CD4-positive, alpha-beta T cell treated with Interferon gamma for 1 hour (primary cell): Measurements from ENCODE around the gene TECPR2.
"Not testable (repeated sequence)": the region's sequence is repeated elsewhere in the genome, so short reads cannot be mapped to it uniquely, and the experiment has no call there.

ENCODE experiments used
- DNase-seq: peaks from one replicate; pipeline ENCODE4 v3.0.0-alpha.2; 2020

TECPR2 gene

DNA sequence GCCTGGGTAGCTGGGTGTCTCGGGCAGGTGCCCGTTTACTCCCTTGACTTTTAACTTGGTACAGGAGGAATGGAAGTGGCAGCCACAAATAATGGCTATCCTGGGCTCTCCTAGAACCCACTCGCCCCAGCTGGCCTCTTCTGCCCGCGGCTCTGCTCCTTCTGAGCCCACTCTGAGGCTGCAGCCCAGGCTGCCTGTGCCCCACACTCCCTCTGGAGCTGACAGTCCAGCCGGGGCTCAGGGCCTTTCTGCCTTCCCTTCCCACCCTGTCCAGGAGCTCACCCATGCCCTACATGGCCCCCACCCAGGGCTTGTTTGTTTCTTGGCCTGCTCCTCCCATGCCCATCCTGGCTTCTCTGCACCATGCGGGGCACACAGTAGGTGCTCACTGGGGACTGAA is 27.6 kb upstream of the TECPR2 start:
- no peak for DNase-seq

DNA sequence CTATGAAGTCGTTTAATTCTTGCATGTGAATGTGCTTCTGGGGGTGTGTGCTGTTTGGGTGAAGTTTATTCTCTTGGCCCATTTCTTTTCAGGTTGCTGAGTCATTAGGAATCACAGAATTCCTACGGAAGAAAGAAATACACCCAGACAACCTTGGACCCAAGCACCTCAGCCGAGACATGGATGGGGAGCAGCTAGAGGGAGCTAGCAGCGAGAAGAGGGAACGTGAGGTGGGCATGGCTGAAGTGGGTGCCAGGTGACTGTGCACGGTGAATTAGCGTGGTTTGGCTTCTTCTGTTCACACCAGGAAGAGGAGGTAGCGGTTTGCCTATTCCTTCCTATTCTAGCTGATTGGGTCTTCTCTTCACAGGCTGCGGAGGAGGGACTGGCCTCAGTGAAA is 24.0 kb upstream of the TECPR2 start:
- DNase-seq = no peak

DNA sequence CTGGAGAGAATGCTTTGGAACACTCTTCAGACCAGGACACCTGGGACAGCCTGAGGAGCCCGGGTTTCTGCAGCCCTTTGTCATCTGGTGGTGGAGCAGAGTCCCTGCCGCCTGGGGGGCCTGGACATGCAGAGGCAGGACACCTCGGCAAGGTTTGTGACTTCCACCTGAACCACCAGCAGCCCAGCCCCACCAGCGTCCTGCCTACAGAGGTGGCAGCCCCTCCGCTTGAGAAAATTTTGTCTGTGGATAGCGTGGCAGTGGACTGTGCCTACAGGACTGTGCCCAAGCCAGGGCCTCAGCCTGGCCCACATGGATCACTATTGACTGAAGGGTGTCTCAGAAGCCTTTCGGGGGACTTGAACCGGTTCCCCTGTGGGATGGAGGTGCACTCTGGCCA is 21.2 kb upstream of the TECPR2 start:
- no peak for DNase-seq

DNA sequence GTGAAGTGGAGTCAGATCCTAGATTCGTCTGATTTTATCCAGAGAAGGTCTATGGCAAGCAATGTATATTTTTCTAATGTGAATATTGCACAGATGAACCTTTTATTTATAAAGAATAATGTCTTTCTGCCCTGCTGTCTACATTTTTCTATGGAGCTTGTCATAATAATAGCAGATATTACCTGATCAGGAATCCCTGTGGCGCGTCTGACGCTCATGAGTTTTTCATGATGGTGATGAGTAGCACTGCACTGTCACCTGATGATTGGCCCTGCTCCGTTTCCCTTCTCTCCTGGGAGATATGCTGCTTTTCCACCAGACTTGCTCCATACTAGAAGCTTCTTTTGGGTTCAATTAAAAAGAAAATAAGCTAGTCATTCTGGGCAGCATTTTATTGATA is 20.5 kb upstream of the TECPR2 start:
- no peak for DNase-seq

DNA sequence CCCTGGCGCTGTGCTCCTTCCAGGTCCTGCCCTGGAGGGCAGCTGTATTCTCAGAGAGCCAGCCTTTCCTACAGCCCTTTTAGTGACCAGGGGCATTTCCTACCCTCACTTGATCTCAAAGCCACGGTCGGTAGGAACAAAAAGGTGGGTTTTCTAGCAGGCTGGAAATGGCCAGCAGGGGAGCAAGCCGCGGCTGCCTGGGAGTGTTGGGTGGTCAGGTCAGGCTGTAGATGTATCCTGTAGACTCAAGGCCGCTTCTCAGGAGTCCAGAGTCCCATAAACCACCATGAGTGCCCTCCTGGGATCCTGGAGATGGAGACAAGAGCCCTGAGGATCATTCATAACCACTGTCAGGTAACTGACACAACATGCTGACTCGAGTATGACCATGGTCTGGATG is 18.7 kb upstream of the TECPR2 start:
- DNase-seq = no peak

DNA sequence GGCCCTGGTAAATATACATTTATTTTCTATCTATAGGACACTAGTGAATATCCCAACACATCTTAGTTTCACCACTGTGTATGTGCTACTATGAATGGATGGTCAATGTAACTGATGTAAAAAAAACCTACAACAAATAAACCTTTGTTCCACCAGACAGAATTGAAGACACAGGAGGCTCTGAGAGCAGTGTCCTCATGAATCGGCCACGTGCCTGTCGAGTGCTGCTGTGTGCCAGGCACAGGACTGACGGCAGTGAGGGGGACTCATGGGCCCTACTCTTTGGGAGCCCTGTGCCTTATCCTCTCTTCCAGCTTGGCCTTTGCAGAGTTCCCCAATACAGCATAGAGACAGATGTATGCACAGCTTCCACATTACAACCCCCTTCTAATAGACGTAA is 18.3 kb upstream of the TECPR2 start:
- no peak for DNase-seq

DNA sequence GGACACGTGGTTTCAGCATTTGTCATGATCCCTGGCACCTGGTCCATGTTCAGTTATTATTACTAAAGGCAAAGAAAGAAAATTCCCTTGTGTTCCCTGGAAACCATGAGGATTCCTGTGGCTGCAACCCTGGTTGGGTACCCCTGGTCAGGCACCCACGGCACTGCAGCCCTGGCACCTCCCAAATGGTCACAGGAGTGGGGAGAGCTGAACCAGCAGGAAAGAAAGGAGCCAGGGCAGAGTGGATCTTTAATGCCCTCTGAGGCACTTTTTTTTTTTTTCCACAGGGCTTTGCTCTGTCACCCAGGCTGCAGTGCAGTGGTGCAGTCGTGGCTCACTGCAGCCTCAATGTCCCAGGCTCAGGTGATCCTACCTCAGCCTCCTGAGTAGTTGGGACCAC is 17.5 kb upstream of the TECPR2 start:
- no peak for DNase-seq

DNA sequence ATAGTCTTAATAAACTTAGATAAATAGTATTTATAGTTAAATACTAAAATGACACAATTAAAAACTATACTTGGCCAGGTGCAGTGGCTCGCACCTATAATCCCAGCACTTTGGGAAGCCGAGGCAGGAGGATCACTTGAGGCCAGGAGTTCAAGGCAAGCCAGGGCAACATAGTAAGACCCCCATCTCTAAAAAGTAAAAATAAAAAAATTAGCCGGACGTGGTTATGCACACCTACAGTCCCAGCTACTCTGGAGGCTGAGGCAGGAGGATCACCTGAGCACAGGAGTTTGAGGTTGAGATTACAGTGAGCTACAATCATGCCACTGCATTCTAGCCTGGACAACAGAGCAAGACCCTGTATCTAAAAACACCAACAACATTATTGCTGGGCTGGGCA is 16.1 kb upstream of the TECPR2 start:
- DNase-seq = no peak

DNA sequence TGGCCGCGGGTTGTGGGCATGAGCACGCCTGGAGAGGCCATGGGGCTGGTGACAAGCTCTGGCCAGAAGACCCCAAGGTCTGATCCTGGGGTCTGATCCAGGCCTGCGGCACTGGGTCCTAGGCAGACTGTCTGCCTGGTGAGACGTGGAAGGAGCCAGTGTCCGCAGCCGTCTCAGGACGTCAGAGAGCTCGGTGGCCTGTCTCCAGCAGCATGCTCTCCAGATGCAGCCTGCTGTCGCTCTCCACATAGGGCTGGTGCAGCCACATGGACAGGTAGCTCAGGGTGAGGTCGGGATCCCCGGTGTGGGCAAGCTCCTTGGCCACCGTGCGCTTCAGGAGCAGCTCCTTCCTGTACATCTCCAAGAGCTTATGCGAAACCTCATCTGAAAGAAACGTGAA is 14.4 kb upstream of the TECPR2 start:
- DNase-seq = no peak

DNA sequence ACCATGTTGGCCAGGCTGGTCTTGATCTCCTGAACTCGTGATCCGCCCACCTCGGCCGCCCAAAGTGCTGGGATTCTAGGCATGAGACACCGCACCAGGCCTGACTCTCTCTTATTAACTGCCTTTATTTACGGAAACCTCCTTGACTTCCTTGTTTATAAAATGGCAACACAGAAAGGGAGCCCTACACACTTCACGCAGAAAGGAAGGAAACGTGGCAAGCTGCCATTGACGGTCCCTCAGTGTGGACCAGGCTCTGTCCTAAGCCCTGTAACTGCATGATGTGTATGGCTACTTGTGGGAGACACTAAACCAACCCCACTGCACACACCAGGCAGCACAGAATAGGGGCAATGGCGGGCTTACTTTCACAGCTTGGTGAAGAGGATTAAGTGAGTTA is 11.7 kb upstream of the TECPR2 start:
- no peak for DNase-seq

DNA sequence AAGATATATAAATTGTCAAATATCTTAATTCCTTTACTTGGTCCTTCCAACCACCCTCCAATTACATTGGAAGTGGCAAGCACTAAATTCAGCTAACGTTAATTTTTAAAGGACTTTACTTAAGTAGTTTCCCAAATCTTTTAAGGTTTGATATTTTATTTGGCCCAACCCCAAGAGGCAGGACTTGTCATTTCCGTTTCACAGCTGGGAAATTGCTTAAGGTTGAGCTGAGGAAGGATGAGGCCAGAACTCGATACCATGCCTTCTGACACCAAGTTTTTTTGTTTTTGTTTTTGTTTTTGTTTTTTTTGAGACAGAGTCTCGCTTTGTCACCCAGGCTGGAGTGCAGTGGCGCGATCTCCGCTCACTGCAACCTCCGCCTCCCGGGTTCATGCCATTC is 11.1 kb upstream of the TECPR2 start:
- not testable (repeated sequence) for DNase-seq

DNA sequence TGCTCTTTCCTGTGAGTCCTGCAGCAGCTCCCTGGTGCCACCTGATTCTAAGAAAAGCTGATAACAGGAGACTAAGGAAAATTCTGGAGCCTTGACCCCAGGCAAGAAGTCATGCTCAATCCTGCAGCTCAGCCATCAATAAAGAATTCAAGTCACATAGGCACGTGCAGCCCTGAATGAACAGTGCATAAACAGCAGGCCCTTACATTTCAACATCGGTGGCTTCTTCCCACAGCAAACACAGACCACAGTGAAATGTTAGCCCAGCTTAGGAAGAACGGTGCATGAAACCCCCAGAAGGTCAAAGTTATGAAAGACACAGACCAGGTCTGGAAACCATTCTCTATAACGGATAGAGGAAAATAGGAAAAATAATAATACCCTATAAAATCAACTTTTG is 10.5 kb upstream of the TECPR2 start:
- no peak for DNase-seq

DNA sequence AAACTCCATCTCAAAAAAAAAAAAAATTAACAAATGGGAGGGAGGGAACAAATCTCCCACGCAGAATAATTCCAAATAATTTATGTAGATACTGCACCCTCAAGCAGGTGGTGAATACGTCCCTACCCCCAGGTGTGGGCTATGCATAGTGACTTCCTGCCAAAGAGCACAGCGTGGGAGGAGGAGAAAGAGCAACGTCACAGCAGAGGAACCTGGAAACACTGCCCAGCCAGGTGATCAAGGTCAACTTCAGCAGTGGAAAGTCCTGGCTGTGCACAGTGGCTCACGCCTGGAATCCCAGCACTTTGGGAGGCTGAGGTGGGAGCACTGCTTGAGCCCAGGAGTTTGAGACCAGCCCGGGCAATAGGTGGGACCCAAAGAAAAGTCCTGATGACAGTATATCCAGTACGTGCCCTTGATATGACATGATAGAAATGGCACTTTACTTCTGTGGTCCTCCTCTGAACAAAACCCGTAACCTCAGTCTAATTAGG is 9.6 kb upstream of the TECPR2 start:
- no peak for DNase-seq

DNA sequence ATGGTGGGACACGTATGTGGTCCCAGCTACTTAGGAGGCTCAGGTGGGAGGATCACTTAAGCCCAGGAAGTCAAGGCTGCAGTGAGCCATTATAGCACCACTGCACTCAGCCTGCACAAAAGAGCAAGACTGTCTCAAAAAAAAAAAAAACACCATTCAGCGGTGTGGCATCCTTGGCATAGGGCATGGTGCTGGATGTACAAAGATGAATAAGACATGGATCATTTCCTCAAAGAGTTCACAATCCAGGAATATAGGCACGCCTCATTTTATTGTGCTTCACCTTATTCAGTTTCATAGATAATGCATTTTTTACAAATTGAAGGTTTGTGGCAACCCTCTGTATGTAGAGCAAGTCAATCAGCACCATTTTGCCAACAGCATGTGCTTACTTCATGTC is 6.5 kb upstream of the TECPR2 start:
- DNase-seq = no peak

DNA sequence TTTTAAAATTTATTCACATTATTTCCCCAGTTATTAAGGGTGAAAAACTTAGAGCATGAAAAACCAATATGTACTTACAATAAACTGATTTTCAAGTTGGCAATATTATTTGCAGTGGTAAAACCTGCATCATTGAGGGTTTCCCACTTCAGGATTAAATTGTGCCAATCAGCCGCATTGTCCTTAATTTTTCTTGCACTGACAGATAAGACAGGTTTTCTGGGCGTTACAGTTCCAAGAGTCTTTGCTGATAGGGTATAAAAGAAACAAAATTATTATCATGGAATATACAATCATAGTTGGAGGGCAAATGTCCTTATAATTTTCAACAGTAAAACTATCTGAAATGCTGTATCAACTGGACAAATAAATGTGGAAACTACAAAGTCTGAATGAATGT is 3.4 kb upstream of the TECPR2 start:
- no peak for DNase-seq

DNA sequence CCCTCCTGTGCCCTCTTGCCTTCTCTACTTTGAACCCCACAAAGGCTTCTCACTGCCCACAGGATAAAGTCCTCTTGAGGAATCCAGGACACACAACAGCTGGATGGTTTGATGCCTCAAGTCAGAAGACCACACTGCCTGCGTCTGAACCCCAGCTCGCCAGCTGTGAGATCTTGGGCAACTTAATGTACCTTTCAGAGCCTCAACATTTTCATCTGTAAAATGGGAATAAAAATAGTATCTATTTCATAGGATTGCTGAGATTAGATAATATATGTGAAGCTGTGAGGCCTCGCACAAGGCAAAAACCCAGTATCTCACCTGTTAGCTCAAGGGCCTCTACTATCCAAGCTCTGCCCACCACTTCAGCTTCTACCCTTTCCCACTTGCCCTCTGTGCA is 2.4 kb upstream of the TECPR2 start:
- DNase-seq = no peak

DNA sequence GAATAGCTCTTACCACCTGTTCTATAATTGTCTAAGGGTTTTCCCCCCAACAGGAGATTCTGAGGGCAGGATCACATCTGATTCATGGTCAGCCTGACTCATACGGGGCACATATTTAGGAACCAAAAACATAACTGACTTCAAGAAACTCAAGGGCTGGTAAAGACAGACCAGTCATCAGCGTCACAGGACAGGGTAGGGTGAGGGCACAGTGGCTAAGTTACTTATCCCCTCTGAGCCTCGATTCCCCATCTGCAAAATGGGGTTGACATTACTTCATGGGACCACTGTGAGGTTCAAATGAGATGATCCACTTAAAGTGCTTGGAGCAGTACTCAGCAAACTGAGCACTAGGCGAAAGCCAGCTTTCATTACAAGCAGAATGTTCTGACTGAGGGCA is 657 bp upstream of the TECPR2 start:
- peak; percentile 27 for DNase-seq

DNA sequence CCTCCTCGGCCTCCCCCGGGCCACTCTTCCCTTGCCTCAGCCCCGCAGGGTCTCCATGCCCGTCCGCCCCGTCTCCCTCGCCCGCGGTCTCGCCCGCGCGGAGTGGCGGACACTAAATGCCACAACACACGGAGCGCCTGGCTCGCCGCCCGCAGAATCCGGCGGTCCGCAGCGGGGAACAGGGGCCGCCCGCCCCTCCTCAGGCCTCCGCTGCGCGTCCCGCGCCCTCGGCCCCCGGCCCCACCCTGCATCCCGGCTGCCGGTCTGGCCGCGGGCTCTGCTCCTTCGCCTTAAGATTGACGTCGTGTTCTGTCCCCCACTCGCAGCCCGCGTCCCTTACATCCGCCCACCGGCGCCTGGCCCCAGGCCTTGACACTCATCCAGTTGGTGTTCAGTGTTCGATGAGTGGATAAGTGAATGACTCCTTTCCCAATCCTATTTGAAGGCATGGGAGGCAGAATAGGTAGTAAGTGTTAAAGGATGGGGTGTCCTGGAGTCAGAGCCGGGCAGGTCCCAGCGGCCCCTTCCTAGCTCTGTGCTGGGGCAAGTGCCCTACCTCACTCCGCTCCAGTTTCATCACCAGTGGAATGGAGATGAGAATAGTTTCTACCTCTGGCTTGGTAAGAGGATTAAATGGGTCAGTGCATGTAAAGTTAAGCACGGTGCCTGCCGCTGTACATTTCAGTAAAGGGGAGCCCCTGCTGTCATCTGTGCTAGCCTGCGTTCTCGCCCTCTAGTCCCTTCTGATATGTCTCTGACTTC is 622 bp downstream of the TECPR2 start:
- DNase-seq = no peak

DNA sequence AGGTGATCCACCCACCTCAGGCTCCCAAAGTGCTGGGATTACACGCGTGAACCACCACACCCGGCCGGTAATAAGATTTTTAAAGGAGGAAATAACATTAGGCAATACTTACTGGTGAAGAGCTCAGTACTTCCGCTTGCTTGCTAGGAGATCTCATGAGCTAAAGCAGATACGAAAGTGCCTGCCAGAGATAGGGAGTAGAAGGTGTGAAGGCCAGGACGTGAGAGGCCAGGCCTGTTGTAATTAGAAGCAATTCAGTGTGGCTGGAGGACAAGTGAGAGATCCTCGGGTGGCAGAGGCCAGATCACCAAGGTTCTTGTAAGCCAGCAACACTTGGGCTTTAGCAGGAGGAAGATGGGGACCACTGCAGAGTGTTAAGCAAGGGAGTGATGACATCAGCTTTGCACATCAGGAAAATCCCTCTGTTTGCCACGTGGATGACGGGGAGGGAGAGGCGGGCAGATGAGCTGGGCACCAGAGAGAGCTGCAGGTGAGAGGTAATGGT is 7.6 kb downstream of the TECPR2 start:
- peak; percentile 45 for DNase-seq

DNA sequence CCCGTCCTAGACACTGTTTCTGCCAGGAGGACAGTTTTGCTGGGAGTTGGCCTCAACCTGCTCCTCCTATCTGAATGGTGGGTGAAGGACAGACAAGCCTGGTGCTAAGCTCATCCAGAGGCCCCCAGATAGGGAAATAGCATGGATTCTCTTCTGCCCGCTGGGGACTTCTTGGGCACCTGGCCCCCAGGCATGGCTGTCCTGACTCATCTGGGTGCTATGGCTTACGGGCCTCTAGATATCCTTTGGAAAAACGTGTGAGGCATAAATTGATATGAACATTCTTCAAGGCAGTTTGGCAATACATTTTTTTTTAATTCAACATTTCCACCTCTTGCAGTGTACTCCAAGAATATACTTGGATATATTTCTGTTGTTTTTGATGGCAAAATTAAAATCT is 8.6 kb downstream of the TECPR2 start:
- no peak for DNase-seq

DNA sequence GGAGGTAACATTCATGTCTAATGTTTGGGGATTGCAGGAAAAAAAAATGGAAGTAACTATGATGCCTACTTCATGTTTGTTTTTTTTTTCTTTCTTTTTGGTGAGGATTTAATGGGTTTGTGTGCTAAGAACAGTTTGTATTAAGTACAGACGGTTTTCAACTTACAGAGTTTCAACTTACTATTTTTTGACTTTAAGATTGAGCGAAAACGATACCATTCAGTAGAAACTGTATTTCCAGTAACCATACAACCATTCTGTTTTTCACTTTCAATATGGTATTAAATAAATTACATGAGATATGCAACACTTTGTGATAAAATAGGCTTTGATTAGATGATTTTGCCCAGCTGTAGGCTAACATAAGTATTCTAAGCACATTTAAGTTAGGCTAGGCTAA is 10.4 kb downstream of the TECPR2 start:
- no peak for DNase-seq

DNA sequence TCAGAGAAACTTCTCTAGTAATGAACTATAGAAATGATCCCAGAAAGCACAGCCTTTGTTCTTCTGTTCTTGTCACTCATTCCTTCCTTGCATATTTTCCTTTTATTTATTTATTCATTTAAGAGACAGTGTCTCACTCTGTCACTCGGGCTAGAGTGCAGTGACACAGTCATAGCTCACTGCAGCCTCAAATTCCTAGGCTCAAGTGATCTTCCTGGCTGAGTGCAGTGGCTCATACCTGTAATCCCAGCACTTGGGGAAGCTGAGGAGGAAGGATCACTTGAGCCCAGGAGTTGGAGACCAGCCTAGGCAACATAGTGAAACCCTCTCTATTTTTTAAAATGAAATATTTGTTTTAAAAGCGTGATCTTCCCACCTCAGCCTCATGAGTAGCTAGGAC is 11.5 kb downstream of the TECPR2 start:
- no peak for DNase-seq

DNA sequence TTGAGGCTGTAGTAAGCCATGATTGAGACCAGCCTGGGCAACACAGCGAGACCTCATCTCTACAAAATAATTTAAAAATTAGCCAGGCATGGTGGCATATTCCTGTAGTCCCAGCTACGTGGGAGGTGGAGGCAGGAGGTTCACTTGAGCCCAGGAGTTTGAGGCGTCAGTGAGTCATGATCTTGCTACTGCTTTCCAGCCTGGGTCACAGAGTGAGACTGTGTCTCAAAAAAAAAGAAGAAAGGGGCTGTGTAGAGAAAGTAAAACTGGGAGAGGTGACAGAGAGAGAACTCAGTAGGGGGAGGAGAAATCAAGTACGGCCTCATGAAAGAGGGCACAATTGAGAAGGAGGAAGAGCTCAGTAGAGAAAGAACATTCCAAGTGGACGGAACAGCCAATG is 12.4 kb downstream of the TECPR2 start:
- DNase-seq = no peak

DNA sequence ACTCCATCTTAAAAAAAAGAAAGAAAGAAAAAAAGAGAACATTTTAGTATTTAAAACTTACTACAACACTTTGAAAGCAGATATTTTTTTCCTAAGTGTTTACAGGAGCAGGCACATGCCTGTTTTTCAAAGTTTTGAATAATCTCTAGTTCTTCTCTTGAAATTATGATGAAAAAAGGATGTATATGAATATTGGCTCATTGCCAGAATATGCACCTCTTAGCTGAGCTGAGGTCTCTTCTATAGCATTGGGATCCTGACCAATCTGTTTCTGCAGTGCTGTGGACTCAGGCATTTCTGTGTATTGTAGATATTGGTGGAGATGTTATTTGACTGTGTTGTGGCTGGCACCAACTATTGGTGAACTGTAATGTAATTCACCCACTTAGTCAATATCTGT is 15.0 kb downstream of the TECPR2 start:
- DNase-seq = no peak

DNA sequence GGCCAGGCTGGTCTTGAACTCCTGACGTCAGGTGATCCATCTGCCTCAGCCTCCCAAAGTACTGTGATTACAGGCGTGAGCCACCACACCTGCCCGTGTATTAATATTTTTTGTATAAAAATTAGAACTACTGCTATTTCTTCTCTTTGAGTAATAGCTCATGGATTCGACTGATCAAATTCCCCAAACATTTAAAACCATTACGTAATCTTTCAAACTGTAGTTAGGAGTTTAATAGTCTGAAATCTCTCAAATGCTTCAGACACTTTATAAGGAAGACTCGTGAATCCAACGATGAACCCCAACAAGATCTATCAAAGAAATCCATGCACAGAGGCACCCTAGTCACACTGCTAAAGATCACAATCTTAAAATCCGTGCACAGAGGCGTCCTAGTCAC is 16.1 kb downstream of the TECPR2 start:
- DNase-seq = no peak
